SH-SY5Y (cell line): Measurements from ENCODE around the gene THRB.

Source experiments
- GATA2 ChIP-seq: IDR thresholded peaks from 2 replicates; pipeline ENCODE4 v1.6.1; 2011; ENCODE audit warnings: mild to moderate bottlenecking, low read depth, low read length
- GATA3 ChIP-seq: IDR thresholded peaks from 2 replicates; pipeline ENCODE4 v1.6.1; 2011; ENCODE audit warnings: low read depth, mild to moderate bottlenecking, low read length, moderate library complexity

The THRB gene

DNA sequence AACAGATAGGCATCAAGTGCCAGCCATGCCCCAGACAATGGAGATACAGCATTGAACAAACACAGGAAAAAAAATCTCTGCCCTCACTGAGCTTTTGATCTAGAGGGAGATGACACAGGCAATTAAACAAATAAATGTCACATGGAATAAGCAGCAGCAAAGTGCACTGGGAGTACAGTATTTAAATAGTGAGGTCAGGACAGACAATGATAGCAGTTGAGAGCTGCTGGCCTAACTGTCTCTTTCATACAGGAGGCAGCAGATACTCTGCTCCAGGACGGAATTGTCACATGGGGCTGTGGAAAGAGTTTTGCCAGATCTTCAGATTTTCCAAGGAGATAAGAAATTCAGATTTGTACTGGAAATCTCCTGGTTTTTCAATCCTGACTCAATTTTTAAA is 241.3 kb downstream of the THRB start:
- TF ChIP-seq GATA3 = no peak
- TF ChIP-seq GATA2 = no peak

DNA sequence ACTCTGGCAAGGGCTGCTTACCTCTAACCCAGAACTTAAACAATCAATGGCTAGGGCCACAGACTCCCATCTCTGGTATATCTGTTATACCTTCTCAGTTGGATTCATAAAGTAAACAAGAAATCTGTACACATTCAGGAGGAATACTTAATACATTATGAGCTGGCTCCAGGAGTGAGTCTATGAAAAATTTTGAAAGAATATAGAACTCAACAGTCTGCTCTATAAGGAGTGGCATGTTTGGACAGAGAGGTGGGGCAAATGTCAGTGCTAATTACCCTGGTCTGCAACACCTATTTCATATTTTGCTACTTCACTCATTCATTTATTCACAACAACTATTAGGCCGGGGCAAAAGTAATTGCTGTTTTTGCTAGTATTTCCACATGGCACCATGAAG is 245.1 kb downstream of the THRB start:
- TF ChIP-seq GATA3 = no peak
- TF ChIP-seq GATA2 = no peak

DNA sequence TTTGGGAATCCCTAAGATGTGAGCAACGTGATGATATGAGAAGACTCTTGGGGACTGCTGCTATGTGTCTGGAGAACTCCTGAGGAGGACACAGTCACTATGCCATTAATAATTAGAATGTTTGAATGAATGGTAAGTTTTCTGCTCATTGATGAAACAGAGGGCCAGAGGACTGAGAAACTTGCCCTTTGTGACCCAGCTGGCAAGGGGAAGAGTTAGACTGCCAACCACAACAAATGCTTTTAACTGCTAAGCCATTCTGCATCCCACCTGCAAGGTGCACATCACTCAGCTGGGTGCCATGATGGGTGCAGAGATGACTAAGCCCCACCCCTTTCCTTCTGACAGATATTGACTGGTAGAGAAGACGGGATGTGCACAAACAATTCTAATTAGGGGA is 249.6 kb downstream of the THRB start:
- TF ChIP-seq GATA2 (no peak), GATA3 (no peak)

DNA sequence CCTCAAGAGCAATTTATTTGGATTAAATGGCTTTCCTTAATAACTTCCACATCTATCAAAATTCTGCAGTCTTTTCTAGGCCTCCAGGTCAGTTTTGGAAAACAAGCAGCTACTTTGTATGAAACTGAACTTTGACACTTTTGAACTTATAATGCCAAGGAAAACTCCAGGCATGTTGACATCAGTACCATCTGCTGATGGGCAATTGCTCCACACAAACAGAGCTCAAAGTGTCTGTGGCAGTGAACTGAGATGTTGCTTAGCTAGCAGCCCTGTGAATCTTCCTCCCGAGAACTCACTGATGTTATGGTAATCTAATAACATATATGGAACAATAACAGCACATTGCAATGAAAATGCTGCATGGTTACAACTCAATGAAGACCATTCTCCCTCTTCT is 250.2 kb downstream of the THRB start:
- TF ChIP-seq GATA3 (no peak), GATA2 (no peak)

DNA sequence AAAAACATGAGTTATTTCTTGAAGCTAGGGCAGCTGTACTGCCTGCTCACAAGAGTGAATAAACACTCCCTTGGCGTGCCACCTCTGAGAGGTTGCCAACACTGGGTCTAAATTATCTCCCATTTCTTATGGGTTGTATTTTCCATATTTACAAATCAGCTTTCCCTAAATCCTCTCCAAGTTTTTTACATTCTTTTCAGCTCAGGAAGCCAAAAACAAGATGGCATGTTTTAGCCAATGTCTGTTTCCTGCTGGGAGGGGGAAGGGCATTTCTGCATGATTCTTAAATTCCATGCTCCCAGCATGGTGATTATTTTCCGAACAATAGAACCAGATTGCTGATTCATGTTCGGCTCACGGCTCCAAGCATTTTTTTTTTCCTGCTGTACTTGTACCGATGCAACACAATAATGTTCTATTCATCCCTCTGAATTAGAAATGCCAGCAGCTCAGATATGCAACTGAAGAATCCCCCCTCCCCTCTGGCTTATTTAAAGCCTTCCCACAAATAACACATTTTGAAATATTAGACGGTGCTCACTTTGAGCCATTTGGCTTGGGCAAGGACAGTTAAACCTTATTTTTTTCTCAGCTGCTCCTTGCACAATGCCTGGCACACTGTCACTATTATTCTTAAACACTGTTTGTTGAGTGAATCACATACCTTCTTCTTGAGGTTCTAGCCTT is 252.5 kb downstream of the THRB start:
- TF ChIP-seq GATA2 = no peak
- TF ChIP-seq GATA3 = no peak

DNA sequence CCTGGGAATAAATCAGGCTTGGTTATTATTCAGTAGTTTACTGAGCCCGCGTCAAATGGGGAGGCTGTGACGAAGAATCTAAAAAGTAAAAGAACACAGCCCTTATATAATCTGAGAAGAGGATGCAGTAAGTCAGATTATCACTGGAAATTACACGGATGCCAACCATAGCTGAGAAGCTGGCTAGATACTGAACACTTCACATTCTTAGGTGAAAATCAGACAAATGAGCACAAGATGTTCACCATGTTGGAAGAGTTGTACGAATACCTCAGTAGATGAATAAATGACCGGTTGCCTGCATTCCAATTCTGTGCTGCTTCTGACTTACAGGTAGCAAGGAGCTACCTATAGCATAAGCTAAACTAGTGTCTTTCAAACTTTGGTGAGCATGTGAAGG is 254.3 kb downstream of the THRB start:
- TF ChIP-seq GATA3 = no peak
- no peak for TF ChIP-seq GATA2

DNA sequence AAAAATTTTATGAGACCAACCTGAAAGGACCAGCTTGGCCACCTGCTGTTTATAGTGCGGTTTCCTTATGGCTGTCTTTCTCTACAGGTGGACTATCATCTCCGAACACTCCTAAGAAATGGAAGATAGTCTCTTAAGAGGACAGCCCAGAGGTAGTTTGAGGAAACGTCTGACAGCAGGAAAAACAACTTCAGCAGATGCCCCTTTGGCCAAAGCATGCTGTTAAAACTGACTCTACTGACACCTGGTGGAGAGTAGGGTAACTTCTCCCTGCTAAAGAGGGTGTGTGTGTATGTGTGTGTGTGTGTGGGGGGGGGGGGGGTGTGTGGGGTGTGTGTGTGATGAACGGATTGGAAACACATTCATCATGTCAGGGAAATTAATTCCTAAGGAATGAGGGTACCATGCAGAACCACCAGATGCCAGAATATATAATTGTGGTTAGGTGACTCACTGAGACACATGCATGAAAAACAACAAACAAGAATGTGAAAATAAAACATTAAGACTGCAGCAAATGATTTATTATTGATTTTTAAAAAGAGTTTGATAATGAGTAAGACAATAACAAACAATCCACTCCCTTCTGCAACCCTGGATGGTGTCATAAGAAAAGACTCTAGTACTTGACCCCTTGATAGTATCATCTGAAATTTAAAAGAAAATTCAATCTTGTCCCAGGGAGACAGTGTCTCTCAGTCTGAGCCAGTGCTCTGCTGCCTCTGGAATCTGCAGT is 256.5 kb downstream of the THRB start:
- TF ChIP-seq GATA2 (no peak), GATA3 (no peak)

DNA sequence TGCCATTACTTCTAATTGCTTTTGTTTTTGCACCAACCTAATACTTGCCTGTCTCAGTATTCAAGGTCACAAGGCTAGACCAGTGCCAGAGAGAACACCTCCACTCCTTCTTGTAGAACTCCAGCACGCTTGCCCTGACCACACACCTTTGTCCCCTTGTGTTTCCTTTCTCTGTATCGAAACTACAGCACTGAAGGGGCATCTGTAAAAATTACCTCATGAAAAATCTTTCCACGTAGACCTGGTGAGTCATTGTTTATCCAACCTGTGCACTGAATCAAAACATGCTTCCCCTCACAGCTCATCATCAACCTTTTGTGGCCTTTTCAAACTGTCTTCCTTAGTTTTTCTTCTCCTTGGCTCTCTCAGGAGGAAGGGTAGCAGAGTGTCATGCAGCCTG is 259.5 kb downstream of the THRB start:
- TF ChIP-seq GATA3 (no peak), GATA2 (no peak)

DNA sequence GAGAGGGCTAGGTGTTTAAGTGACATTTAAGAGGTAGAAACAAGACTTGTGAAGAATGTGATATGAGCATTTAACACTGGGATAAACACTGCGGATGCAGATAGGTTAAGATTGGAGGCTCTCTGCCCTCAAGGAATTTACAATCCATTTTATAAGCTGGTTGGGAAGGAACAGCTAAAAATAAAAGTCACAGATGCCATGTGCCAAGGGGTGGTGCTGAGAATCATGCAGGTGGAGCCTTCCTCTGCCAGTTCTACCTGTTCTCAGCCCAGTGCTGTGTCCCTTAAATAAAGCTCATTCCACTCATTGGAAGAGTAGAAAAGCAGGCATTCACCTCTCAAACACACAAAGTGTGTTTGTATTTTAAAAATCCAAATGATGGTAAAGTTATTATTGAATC is 261.9 kb downstream of the THRB start:
- TF ChIP-seq GATA3 (no peak), GATA2 (no peak)

DNA sequence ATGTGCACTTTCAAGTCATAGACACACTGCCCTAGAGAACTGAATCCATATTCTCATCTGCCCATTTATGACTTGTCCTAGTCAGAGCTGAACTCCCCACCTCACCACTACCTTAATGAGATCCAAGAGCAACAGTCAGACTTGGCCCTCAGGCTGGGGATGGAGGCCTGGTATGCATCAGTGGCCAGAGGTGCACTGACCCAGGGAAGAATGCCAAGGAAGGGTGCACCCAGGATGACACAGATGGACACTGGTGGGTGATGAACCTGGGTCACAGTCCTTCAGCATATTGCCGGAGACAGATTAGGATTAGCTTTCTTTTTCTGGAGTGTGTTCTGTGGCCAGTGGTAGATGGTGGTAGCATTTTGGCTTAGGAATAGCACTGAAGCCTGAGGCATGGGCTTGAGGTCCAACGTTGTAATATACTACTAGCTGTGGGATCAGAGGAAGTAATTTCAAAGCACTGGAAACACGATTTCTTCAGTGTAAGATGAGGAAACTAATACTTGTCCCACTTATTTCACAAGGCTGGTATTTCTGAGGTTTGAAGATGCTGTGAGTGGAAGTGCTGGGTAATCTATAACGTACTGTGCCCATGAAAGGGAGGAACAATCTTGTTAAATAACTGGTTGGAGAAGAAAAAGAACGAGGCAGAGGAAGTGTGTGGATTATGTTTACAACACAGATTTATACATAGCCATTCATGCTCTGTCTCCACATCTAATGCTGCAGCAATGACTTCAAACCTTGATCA is 265.0 kb downstream of the THRB start:
- TF ChIP-seq GATA3 (no peak), GATA2 (no peak)

DNA sequence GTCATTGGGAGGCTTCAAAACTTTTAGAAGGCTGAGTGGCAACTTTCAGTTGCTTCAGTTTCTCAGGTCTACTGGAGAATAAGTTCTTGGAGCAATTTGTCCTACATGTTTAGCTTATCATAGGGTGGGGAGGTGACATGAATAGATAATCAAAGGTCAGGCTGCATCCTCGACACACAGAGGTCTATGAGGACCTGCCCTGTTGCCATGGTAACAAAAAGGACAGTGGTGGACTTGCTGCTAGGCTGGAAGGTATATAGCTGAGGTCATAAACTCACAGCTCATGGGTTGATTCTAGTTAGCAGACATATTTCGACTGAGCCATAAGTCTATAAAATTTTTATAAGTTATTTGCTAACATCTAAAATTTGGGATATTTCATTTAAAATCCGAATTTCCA is 267.0 kb downstream of the THRB start:
- TF ChIP-seq GATA3 = no peak
- no peak for TF ChIP-seq GATA2

DNA sequence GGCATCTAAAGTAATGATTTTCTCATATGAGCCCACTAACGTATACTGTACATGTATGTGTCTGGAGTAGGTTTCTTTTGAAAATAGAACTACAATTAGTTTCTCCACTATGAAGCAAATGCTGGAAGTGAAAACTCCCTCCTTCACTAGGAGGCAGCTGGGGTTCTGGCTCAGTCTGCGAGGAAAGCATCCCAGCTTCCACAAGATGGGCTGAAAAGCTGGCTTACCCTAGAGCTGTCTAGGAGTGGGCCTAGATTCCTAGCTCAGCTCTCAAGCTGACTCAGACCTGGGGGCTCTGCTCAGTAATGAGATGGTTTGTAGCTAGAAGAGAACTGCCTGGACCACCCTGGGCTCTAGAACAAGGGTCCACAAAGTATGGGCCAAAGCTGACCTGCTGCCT is 268.3 kb downstream of the THRB start:
- TF ChIP-seq GATA2 = no peak
- TF ChIP-seq GATA3 = no peak

DNA sequence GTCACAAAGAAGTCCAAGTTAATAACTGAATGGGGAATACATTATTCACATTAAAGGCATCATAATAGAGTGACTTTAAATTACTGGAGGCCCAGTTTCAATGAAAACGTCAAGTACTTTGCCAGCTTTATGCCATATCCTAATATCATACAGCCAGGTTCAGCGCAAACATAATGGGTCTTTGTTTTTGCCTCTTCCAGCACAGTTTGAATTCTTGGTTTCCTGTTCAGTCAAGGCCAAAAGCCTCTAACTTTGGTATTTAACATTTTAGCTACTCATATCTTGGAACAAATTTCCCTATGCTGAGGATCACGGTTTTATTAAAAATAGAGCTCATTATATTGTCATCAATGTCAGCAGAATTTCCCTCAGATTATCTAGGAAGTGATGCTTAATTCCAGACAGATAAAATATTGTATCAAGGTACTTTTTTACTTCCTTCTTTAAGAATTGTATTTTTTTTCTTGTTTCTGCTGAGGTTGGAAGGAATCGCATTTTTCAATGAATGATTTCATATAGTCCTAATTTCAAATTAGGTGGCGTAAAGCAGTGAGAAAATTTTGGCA is 269.2 kb downstream of the THRB start:
- TF ChIP-seq GATA3 = no peak
- TF ChIP-seq GATA2 = no peak

DNA sequence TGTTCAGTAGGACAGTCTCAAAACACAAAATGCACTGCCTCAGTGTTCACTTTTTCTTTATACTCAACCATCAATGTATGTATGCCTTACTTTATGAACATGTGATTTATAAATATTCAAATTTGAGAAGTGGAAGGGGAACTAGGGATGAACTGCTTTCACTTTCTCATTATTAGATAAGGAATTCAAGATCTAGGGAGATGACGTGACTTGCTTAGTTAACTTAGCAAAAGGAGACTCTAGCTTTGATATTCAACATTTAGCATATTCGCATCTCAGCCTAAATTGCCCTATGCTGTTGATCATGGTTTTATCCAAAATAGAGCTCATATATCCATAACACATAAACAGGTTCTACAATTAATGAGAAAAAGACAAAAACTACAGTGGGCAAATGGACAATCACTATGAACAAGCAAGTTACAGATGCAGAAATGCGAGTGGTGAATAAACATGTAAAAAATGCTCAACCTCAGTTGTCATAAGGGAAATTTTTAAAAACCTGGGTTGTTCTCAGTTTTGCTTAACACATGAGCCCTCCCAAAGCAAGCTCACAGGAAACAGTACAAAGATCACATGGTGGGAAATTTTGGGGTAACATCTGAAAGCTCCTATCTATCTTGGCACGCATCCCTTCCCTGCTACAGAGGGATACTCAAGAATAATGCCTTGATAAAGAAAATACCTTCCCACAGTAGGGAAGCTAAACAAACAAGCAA is 269.8 kb downstream of the THRB start:
- TF ChIP-seq GATA3 = no peak
- no peak for TF ChIP-seq GATA2
